ENCODE data around the gene OR6Y1. TPM values are rescaled to one million over a fixed set of nuclear protein-coding genes. Genes with fewer than 3 reads are reported as not detected.

The OR6Y1 gene, protein sequence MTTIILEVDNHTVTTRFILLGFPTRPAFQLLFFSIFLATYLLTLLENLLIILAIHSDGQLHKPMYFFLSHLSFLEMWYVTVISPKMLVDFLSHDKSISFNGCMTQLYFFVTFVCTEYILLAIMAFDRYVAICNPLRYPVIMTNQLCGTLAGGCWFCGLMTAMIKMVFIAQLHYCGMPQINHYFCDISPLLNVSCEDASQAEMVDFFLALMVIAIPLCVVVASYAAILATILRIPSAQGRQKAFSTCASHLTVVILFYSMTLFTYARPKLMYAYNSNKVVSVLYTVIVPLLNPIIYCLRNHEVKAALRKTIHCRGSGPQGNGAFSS
- total RNA-seq (2014; rRNA removed; shearing (Covaris generic)), result not detected in 2 replicates

DNA sequence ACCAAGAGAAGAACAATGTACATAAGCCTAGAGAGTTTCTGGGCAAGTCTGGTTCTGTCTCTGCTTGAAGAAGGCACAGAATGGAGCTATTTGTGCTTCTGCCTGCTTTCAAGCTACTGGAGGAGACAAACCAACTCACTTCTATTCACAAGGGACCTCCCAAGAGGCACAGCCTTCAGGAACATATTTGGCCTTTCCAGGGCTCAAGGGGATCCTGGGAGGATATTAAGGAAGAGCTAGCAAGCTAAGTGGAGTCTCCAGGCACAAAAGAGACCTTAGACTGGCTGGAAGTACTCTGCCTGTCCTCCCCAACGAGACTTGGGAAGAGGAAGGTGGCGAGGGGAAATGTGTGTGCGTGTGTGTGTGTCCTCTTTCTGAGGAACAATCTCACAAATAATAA is at the start of gene OR6Y1:
Gene OR6Y1 (minus strand): TSS at position 54 of the 400 bp plus-strand sequence. CDS start 6,300 bp downstream, outside the sequence.
- Histone ChIP-seq H3K4me1 (no peaks in the 10 kb centered on the region), H3K27ac (no peak within 1 kb of the TSS), H3K27me3 (no peaks in the 10 kb centered on the region), H3K36me3 (no peaks in the 10 kb centered on the region), H3K9me3 (replicated peaks) (no peaks in the 10 kb centered on the region), H3K4me3 (no peak within 1 kb of the TSS)
- DNase-seq, result no peak

DNA sequence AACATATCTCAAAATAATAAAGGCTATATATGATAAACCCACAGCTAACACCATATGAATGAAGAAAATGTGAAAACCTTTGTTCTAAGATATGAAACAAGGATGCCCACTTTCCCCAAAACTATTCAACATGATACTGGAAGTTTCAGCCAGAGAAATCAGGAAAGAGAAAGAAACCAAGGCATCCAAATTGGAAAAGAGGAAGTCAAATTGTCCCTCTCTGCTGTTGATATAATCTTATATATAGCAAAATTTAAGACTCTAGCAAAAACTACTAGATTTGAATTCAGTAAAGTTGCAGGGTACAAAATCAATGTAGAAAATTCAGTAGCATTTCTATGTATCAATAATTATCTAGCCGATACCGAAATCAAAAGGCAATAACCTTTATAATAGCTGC is 46.5 kb upstream of the OR6Y1 start:
- Histone ChIP-seq H3K4me3 (no peak overlapping the region), H3K27me3 (no peaks in the 10 kb centered on the region), H3K36me3 (no peaks in the 10 kb centered on the region), H3K9me3 (replicated peaks) (no peaks in the 10 kb centered on the region), H3K4me1 (no peaks in the 10 kb centered on the region), H3K27ac (no peak overlapping the region)
- no peak for DNase-seq

DNA sequence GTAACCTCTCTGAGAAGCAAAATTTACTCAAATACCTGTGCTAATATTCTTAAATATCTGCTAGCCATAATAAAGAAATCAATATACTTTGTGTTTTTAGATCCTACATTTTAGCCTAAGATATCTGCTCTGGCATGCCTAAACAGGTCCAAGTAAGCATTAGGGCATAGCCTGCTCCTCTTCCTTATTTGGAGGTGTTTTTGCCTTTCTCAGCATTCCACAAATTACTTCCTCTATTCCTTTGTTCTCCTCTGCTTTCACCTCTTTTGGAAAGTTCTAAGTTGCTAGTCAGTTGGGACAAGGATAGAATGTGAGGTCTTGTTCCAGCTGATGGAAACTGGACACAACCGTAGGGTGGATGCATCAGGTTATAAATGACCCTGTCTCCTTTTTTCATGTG is 32.7 kb upstream of the OR6Y1 start:
- H3K4me3 ChIP-seq, result no peak overlapping the region
- DNase-seq, result no peak
- H3K36me3 ChIP-seq, result no peaks in the 10 kb centered on the region
- H3K4me1 ChIP-seq, result no peaks in the 10 kb centered on the region
- H3K27ac ChIP-seq, result no peak overlapping the region
- H3K27me3 ChIP-seq, result no peaks in the 10 kb centered on the region
- no peaks in the 10 kb centered on the region for H3K9me3 ChIP-seq (replicated peaks)

DNA sequence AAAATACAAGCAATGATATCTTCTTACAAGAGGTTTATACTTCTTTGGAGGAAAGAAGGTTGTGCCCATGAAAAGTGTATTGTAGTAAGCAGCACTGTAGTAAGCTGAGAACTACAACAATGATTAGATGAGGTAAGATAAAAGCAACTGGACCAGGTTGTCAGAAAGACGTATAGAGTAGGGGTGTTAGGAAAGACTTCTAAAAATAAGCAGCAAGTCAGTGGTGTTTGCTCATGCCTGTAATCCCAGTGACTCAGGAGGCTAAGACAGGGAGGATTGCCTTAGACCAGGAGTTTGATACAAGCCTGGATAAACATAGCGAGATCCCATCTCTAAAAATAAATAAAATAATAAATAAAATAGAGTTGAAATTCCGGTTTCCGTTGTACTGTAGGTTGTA is 29.8 kb upstream of the OR6Y1 start:
- no peak for DNase-seq
- Histone ChIP-seq H3K9me3 (replicated peaks) (no peaks in the 10 kb centered on the region), H3K27me3 (no peaks in the 10 kb centered on the region), H3K36me3 (no peaks in the 10 kb centered on the region), H3K4me1 (no peaks in the 10 kb centered on the region), H3K4me3 (no peak overlapping the region), H3K27ac (no peak overlapping the region)

DNA sequence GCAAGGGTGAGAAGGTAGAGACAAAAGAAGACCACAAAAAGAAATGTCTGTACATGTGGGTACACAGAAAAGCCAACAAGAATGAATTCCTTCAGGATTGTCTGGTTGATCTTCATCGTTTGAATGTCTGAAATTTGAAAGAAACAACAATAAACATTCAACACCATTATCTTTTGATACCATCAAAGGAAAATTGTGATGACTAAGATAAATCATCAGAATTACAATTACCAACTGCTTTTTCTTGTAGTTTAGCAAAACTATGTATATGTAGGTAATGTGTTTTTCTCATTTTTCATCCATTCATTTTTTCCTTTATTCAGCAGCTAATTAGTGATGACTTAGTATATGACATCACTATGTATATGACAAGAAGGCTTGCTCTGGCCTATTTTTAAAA is 25.5 kb upstream of the OR6Y1 start, which contains the start of gene OR10X1:
Gene OR10X1 (minus strand): TSS at position 167 of the 400 bp plus-strand sequence. CDS start 0 bp downstream, at position 167.
- no peak within 1 kb of the TSS for H3K4me3 ChIP-seq
- no peaks in the 10 kb centered on the region for H3K27me3 ChIP-seq
- no peak for DNase-seq
- no peaks in the 10 kb centered on the region for H3K36me3 ChIP-seq
- no peak within 1 kb of the TSS for H3K27ac ChIP-seq
- H3K9me3 ChIP-seq (replicated peaks), result no peaks in the 10 kb centered on the region
- H3K4me1 ChIP-seq, result no peaks in the 10 kb centered on the region

DNA sequence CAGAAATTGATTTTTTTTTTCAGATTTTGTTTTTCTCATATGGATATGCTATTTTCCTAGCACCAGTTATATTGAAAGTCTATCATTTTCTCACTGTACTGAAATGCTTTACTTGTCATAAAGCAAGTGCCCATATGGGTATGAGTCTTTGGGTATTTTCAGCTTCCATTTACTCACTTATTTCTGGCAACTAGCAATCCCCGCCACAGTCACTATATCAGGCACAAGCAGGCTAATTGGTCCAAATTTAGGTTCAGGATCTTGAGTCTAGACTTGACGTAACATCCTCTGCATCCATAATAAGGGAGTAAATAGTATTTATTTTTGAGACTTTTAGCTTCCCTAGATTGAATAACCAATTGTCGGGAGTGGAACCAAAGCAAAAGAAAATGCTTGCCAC is 23.4 kb upstream of the OR6Y1 start:
- Histone ChIP-seq H3K4me3 (no peak overlapping the region), H3K27me3 (no peaks in the 10 kb centered on the region), H3K9me3 (replicated peaks) (no peaks in the 10 kb centered on the region), H3K36me3 (no peaks in the 10 kb centered on the region), H3K27ac (no peak overlapping the region), H3K4me1 (no peaks in the 10 kb centered on the region)
- no peak for DNase-seq

DNA sequence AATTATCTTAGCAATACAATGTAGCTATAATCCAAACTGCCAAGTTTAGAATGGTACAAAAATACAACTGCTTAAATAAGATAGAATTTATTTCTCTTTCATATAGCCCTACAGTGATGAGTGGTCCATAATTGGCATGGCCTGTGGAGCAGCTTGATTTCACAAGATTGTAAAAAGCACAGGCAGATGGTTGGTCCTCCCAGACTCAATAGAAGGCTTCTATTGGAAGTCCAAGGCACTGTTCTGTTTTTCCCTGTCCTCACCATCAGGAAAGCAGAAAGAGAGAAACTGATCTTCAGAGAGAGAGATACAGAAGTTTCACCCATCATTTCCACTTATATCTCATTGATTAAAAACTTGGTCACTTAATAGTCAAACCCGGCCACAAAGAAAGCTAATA is 18.0 kb upstream of the OR6Y1 start:
- no peak overlapping the region for H3K27ac ChIP-seq
- H3K36me3 ChIP-seq, result no peaks in the 10 kb centered on the region
- H3K4me1 ChIP-seq, result no peaks in the 10 kb centered on the region
- H3K9me3 ChIP-seq (replicated peaks), result no peaks in the 10 kb centered on the region
- H3K4me3 ChIP-seq, result no peak overlapping the region
- no peaks in the 10 kb centered on the region for H3K27me3 ChIP-seq
- DNase-seq, result no peak

DNA sequence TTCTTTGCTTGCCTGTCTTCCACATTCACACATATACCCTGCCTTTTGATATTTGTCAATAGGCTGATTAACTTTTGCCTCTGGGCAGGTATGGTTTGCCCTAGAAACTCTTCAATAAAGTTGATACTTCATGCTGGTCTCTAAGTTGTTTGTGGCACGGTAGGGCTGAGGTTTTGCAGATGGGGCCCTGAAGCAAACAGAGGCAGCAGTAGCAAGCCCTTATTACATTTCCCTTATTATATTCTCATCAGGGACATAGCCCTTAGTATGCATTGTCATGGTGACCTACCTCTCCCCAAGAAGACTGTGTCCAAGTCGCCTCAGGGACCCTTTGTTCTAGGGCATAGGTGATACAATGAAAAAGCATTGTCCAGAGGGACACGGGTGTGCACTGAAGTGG is 16.3 kb upstream of the OR6Y1 start, which contains the start of gene OR6P1:
Gene OR6P1 (minus strand): TSS at position 101 of the 400 bp plus-strand sequence. CDS start 6,976 bp downstream, outside the sequence.
- no peaks in the 10 kb centered on the region for H3K27me3 ChIP-seq
- H3K36me3 ChIP-seq, result no peaks in the 10 kb centered on the region
- no peak for DNase-seq
- H3K9me3 ChIP-seq (replicated peaks), result no peaks in the 10 kb centered on the region
- no peaks in the 10 kb centered on the region for H3K4me1 ChIP-seq
- no peak within 1 kb of the TSS for H3K27ac ChIP-seq
- no peak within 1 kb of the TSS for H3K4me3 ChIP-seq

DNA sequence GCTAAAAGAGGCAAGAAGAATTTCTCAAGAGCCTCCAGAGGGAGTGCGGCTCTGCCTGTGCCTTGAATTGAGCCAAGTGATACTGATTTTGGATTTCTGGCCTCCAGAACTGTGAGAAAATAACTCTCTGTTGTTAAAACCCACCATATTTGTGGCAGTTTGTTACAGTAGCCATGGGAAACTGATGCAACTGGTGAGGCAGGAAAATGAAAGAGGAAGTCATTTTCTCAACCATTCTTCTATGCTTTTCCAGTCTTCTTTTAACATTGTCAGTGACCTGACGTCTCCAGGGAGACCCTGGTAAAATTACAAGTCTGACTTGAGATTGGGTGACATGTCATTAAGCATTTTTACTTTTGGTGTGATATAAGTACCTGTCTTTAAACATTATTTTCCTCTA is 10.4 kb upstream of the OR6Y1 start:
- H3K27ac ChIP-seq, result no peak overlapping the region
- H3K4me3 ChIP-seq, result no peak overlapping the region
- no peaks in the 10 kb centered on the region for H3K9me3 ChIP-seq (replicated peaks)
- DNase-seq, result no peak
- H3K36me3 ChIP-seq, result no peaks in the 10 kb centered on the region
- H3K27me3 ChIP-seq, result no peaks in the 10 kb centered on the region
- no peaks in the 10 kb centered on the region for H3K4me1 ChIP-seq

DNA sequence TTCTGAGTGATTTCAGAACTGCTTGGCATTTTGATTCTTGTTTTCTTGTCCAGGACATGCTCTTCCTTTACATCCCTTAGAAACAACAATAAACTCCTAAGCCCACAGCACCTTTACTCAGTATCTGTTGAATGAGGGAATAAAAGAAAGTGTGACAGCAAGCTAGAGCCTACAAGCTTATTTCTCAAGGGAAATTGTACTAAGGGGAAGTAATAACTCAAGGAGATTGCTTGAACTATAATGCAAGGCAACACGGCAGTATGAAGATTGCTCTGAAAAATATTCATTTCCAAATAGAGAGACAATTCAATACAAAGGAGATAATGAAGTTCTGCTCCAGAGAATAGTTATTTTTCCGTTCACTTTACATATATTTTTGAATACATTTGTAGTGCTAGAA is 9.6 kb upstream of the OR6Y1 start:
- DNase-seq, result no peak
- no peaks in the 10 kb centered on the region for H3K4me1 ChIP-seq
- no peaks in the 10 kb centered on the region for H3K9me3 ChIP-seq (replicated peaks)
- no peak overlapping the region for H3K4me3 ChIP-seq
- no peak overlapping the region for H3K27ac ChIP-seq
- H3K27me3 ChIP-seq, result no peaks in the 10 kb centered on the region
- no peaks in the 10 kb centered on the region for H3K36me3 ChIP-seq

DNA sequence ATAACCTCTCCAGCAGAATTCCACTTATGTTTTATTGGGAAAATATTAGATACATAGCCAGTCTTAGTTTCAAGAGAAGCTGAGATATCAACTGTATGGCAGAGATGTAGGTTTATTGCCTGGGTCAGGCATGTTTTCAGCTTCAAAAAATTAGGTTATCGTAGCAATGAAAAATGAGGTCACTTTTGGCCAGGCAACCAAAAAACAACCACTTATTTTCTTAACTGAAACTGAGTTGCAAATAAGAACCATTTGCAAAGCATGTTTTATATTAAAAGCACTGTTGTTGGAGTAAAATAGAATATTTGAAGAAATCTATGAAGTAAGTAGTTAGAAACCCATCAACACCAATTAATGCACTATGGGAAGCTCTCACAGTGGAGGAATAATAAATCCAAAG is 5.5 kb upstream of the OR6Y1 start:
- Histone ChIP-seq H3K36me3 (no peaks in the 10 kb centered on the region), H3K4me1 (no peaks in the 10 kb centered on the region), H3K4me3 (no peak overlapping the region), H3K27ac (no peak overlapping the region), H3K27me3 (no peaks in the 10 kb centered on the region), H3K9me3 (replicated peaks) (no peaks in the 10 kb centered on the region)
- DNase-seq, result no peak

DNA sequence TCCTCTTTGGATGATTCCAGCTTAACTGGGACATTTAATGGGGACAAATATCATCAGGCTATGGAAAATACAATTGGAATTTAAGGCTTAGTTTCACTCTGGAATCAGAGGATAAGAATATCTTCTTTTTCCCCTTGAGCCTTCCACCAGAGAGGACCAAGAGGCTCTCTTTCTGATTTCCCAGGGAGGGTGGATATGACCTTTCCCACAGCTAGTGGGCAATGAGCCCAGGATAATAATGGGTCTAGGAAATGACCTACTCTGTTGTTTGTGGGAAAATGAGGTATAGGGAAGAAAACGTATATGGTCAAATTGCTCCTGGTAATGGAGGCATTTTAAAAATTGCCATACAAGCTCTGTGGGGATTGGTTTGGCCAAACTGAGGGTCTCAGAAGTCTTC is 1.9 kb downstream of the OR6Y1 start:
- H3K27me3 ChIP-seq, result no peaks in the 10 kb centered on the region
- DNase-seq, result no peak
- no peaks in the 10 kb centered on the region for H3K36me3 ChIP-seq
- H3K4me3 ChIP-seq, result no peak overlapping the region
- no peak overlapping the region for H3K27ac ChIP-seq
- H3K9me3 ChIP-seq (replicated peaks), result no peaks in the 10 kb centered on the region
- no peaks in the 10 kb centered on the region for H3K4me1 ChIP-seq

DNA sequence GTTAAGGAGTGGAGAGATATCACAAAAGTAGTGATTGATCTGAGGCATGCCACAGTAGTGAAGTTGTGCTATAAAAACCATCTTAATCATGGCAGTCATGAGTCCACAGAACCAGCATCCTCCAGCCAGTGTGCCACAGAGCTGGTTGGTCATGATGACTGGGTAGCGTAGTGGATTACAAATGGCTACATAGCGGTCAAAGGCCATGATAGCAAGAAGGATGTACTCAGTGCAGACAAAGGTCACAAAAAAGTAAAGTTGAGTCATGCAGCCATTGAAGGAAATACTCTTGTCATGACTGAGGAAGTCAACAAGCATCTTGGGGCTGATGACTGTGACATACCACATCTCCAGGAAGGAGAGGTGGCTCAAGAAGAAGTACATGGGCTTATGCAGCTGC is 6.7 kb downstream of the OR6Y1 start:
- no peak for DNase-seq
- no peaks in the 10 kb centered on the region for H3K4me1 ChIP-seq
- no peak overlapping the region for H3K4me3 ChIP-seq
- no peaks in the 10 kb centered on the region for H3K36me3 ChIP-seq
- no peaks in the 10 kb centered on the region for H3K27me3 ChIP-seq
- H3K27ac ChIP-seq, result no peak overlapping the region
- no peaks in the 10 kb centered on the region for H3K9me3 ChIP-seq (replicated peaks)

DNA sequence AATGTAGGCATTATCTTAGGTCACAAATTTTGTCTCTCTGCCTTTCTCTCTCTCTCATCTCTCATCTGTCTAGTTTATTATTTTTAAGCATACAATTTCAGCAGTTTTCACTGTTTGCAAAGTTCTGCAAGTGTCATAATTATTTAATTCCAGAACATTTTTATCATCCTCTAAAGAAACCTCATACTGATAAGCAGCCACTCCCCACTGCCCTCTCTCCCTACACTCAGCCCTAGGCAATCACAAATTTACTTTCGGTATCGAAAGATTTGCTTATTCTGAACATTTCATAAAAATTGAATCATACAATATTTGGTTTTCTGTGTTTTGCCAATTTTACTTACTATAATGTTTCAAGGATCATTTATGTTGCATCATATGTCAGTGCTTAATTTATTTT is 16.6 kb downstream of the OR6Y1 start:
- H3K4me3 ChIP-seq, result no peak overlapping the region
- H3K4me1 ChIP-seq, result no peaks in the 10 kb centered on the region
- H3K27ac ChIP-seq, result no peak overlapping the region
- DNase-seq, result no peak
- no peaks in the 10 kb centered on the region for H3K36me3 ChIP-seq
- no peaks in the 10 kb centered on the region for H3K9me3 ChIP-seq (replicated peaks)
- H3K27me3 ChIP-seq, result no peaks in the 10 kb centered on the region

DNA sequence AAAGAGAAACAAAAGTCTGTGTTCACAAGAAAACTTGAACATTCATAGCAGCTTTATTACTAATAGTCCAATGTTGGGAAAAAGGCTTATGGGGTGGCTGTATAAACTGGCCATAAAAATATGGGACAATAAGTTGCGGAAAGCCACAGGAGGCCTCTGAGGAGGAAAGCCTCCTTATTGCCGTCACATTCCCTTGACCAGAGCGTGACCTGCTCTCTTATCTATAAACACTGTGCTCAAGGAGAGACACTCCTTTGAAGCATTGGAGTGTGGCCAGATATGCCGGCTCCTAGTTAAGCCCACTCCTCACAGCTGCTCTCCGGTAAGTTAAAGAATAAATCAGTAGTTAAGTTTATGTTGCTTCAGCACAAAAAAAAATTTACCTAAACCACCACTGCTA is 19.7 kb downstream of the OR6Y1 start:
- Histone ChIP-seq H3K4me1 (no peaks in the 10 kb centered on the region), H3K4me3 (no peak overlapping the region), H3K27ac (no peak overlapping the region), H3K27me3 (no peaks in the 10 kb centered on the region), H3K9me3 (replicated peaks) (no peaks in the 10 kb centered on the region), H3K36me3 (no peaks in the 10 kb centered on the region)
- DNase-seq, result peak in 1 of 2 experiments; percentile 15

DNA sequence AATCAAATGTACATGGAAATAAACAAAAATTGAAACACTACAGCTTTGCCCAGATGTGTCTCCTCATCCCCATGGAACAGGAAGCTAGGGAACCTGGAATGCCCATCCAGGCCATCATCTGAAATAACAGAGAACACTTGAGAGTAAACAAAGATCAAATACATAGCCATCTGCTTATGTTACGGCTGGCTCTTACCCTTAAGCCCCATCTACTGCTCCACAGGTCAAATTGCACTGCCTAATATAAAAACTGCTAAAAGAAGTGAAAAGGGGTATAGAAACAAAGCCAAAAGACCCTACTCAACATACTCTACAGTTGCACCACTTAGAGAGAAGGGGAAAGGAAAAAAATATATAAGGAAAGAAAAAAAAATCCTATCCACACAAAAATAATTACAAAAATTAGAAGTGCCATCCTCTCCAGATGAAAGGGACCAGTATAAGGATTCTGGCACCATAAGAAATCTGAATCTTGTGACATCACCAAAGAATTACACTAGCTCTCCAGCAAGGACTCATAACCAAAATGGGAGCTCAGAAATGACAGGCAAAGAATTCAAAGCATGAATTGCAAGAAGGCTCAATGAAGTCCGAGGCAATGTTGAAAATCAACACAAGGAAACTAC is 26.9 kb downstream of the OR6Y1 start:
- Histone ChIP-seq H3K27ac (no peak overlapping the region), H3K4me1 (no peaks in the 10 kb centered on the region), H3K9me3 (replicated peaks) (no peaks in the 10 kb centered on the region), H3K27me3 (no peaks in the 10 kb centered on the region), H3K36me3 (no peaks in the 10 kb centered on the region), H3K4me3 (no peak overlapping the region)
- DNase-seq, result no peak
